ENCODE results near the gene TMEM255A. TPM values are rescaled to one million over a fixed set of nuclear protein-coding genes. Genes with fewer than 3 reads are reported as not detected.

TMEM255A gene
- total RNA-seq, 1 donor from 2014 or later, result 3.5 TPM

DNA sequence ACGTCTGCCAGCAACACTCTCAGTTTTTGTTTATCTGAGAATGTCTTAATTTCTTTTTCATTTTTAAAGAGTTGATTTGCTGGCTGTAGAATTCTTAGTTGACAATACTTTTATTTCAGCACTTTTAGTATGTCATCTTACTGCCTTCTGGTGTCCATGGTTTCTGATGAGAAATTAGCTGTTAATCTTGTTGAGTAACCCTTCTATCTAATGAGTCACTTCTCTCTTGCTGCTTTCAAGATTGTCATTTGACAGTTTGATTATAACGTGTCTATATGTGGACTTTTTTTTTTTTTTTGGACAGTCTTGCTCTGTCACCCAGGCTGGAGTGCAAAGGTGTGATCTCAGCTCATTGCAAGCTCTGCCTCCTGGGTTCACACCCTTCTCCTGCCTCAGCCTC lies 24.0 kb upstream of the TMEM255A start:
- Histone ChIP-seq H3K4me3 (no peak overlapping the region), H3K4me2 (no peak overlapping the region), H3K27me3 (no peaks in the 10 kb centered on the region), H4K20me1 (ENCODE audit: low read depth) (no peaks in the 10 kb centered on the region), H3K9ac (no peak overlapping the region), H3K27ac (no peak overlapping the region), H2AFZ (replicated peaks) (no peak overlapping the region), H3K36me3 (no peaks in the 10 kb centered on the region), H3F3A (ENCODE audit: low read depth) (no peaks in the 10 kb centered on the region), H3K79me2 (ENCODE audit: low read depth) (no peaks in the 10 kb centered on the region), H3K4me1 (no peaks in the 10 kb centered on the region), H3K9me3 (ENCODE audit: low read depth) (peaks cover 18% of the 10 kb centered on the region)
- DNase-seq (ENCODE audit: low spot score), result no peak
- Mint-ChIP-seq H3K4me3 (no peak overlapping the region), H3K9me3 (peaks cover 31% of the 10 kb centered on the region), H3K36me3 (no peaks in the 10 kb centered on the region), H3K4me1 (no peaks in the 10 kb centered on the region), H3K27ac (no peak overlapping the region), H3K27me3 (ENCODE audit: insufficient read depth, low read depth) (no peaks in the 10 kb centered on the region)
- no peak for TF ChIP-seq EZH2phosphoT487 (IDR thresholded peaks at IDR 0.05)

DNA sequence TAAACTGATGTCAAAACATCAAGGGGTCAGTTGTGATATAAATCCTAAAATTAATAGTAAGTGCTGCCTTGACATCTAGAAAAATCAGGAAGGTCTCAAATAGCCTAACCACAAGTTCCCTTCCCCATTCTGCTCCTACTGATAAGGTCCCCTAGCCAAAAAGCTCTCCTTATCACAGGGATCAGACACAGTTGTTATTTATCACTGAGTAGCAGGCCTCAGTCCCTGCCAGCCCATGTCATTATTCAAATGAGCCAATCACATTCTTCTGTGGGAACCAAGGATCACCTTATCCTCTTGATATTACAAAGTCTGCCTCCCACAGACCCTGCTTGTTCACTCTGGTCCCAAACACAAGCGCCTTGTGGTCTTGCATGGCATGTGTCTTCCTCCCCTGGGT lies 23.3 kb upstream of the TMEM255A start:
- Histone ChIP-seq H2AFZ (replicated peaks) (no peak overlapping the region), H3K9ac (no peak overlapping the region), H3K27ac (no peak overlapping the region), H4K20me1 (ENCODE audit: low read depth) (no peaks in the 10 kb centered on the region), H3K4me3 (no peak overlapping the region), H3F3A (ENCODE audit: low read depth) (no peaks in the 10 kb centered on the region), H3K4me2 (no peak overlapping the region), H3K27me3 (no peaks in the 10 kb centered on the region), H3K79me2 (ENCODE audit: low read depth) (no peaks in the 10 kb centered on the region), H3K36me3 (no peaks in the 10 kb centered on the region), H3K4me1 (no peaks in the 10 kb centered on the region), H3K9me3 (ENCODE audit: low read depth) (peaks cover 18% of the 10 kb centered on the region)
- TF ChIP-seq EZH2phosphoT487 (IDR thresholded peaks at IDR 0.05) (no peak), EZH2 (IDR thresholded peaks at IDR 0.05) (no peak)
- TF ChIP-seq, protein P1, sequence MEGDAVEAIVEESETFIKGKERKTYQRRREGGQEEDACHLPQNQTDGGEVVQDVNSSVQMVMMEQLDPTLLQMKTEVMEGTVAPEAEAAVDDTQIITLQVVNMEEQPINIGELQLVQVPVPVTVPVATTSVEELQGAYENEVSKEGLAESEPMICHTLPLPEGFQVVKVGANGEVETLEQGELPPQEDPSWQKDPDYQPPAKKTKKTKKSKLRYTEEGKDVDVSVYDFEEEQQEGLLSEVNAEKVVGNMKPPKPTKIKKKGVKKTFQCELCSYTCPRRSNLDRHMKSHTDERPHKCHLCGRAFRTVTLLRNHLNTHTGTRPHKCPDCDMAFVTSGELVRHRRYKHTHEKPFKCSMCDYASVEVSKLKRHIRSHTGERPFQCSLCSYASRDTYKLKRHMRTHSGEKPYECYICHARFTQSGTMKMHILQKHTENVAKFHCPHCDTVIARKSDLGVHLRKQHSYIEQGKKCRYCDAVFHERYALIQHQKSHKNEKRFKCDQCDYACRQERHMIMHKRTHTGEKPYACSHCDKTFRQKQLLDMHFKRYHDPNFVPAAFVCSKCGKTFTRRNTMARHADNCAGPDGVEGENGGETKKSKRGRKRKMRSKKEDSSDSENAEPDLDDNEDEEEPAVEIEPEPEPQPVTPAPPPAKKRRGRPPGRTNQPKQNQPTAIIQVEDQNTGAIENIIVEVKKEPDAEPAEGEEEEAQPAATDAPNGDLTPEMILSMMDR (IDR thresholded peaks at IDR 0.05), result no peak
- Mint-ChIP-seq H3K4me3 (no peak overlapping the region), H3K27ac (no peak overlapping the region), H3K4me1 (no peaks in the 10 kb centered on the region), H3K27me3 (ENCODE audit: insufficient read depth, low read depth) (no peaks in the 10 kb centered on the region), H3K36me3 (no peaks in the 10 kb centered on the region), H3K9me3 (peaks cover 30% of the 10 kb centered on the region)
- DNase-seq (ENCODE audit: low spot score), result no peak

DNA sequence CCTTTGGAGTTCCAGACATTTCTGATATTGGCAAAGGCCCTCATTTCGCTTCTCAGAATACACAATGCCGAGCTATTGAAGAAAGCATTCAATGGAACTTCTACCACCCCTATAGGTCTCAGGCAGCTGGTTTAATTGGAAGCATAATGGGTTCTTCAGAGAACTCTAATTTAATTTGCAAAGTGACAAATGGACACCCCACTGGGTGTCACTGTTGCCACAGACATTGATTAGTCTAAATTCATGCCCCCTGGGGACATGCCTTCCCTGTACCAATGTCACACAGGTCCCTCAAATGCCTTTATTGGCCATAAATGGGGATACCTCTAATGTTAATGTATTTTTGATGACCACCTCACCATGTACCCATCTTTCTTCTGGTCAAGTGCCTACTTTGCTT lies 22.9 kb upstream of the TMEM255A start:
- no peaks in the 10 kb centered on the region for H3K4me1 Mint-ChIP-seq
- H4K20me1 ChIP-seq (ENCODE audit: low read depth), result no peaks in the 10 kb centered on the region
- H3K36me3 ChIP-seq, result no peaks in the 10 kb centered on the region
- no peak overlapping the region for H3K27ac Mint-ChIP-seq
- no peak overlapping the region for H2AFZ ChIP-seq (replicated peaks)
- no peaks in the 10 kb centered on the region for H3K27me3 Mint-ChIP-seq (ENCODE audit: insufficient read depth, low read depth)
- no peaks in the 10 kb centered on the region for H3K79me2 ChIP-seq (ENCODE audit: low read depth)
- H3K9me3 Mint-ChIP-seq, result peaks cover 29% of the 10 kb centered on the region
- no peak overlapping the region for H3K4me3 ChIP-seq
- no peaks in the 10 kb centered on the region for H3K27me3 ChIP-seq
- no peak overlapping the region for H3K4me3 Mint-ChIP-seq
- no peak overlapping the region for H3K27ac ChIP-seq
- no peaks in the 10 kb centered on the region for H3K36me3 Mint-ChIP-seq
- no peaks in the 10 kb centered on the region for H3K4me1 ChIP-seq
- no peak overlapping the region for H3K9ac ChIP-seq
- TF ChIP-seq EZH2phosphoT487 (IDR thresholded peaks at IDR 0.05), result no peak
- no peak for TF ChIP-seq EZH2 (IDR thresholded peaks at IDR 0.05)
- TF ChIP-seq, protein P1 (IDR thresholded peaks at IDR 0.05), result no peak
- no peaks in the 10 kb centered on the region for H3F3A ChIP-seq (ENCODE audit: low read depth)
- H3K4me2 ChIP-seq, result no peak overlapping the region
- H3K9me3 ChIP-seq (ENCODE audit: low read depth), result peaks cover 14% of the 10 kb centered on the region
- no peak for DNase-seq (ENCODE audit: low spot score)

DNA sequence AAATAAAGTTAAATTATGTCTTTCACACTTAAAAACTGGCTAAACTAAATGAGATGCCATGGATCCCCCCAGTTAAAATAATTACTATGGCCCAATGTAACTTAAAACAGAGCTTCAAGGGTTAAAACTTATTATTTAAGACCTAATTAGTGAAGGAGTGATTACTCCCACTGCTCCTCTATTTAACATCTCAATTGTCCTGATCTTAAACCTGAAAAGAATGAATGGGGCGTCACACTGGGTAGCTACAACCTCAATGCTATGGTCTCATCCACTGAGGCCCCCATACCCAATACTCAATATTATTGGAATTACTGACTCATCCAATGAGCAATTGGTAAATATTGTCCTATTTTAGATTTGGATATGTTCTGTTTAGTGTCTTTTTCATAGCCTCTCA lies 21.1 kb upstream of the TMEM255A start:
- Mint-ChIP-seq H3K4me1 (no peaks in the 10 kb centered on the region), H3K27ac (no peak overlapping the region), H3K36me3 (no peaks in the 10 kb centered on the region), H3K27me3 (ENCODE audit: insufficient read depth, low read depth) (no peaks in the 10 kb centered on the region), H3K9me3 (peaks cover 18% of the 10 kb centered on the region), H3K4me3 (no peak overlapping the region)
- TF ChIP-seq, protein P1 (IDR thresholded peaks at IDR 0.05), result no peak
- TF ChIP-seq EZH2phosphoT487 (IDR thresholded peaks at IDR 0.05) (no peak), EZH2 (IDR thresholded peaks at IDR 0.05) (no peak)
- H3K36me3 ChIP-seq, result no peaks in the 10 kb centered on the region
- no peaks in the 10 kb centered on the region for H3K79me2 ChIP-seq (ENCODE audit: low read depth)
- no peaks in the 10 kb centered on the region for H3K27me3 ChIP-seq
- H2AFZ ChIP-seq (replicated peaks), result no peak overlapping the region
- no peak overlapping the region for H3K27ac ChIP-seq
- no peaks in the 10 kb centered on the region for H3F3A ChIP-seq (ENCODE audit: low read depth)
- no peak overlapping the region for H3K9ac ChIP-seq
- H3K4me3 ChIP-seq, result no peak overlapping the region
- peaks cover 9% of the 10 kb centered on the region for H3K9me3 ChIP-seq (ENCODE audit: low read depth)
- H3K4me1 ChIP-seq, result no peaks in the 10 kb centered on the region
- H4K20me1 ChIP-seq (ENCODE audit: low read depth), result no peaks in the 10 kb centered on the region
- H3K4me2 ChIP-seq, result no peak overlapping the region
- DNase-seq (ENCODE audit: low spot score), result no peak

Data from neural progenitor cell (in vitro differentiated cells).